Spleen (tissue), 11 donors: ENCODE data around the gene FGFR2. TPM values are rescaled to one million over a fixed set of nuclear protein-coding genes. Genes with fewer than 3 reads are reported as not detected.

Experiments
- DNase-seq: peaks from one replicate; pipeline ENCODE4 v3.0.0-alpha.2; 2020
- H3K27ac ChIP-seq, 8 donors: fragments of 200-600 bp; sonication (generic) in 7 of 8; 1 replicate in 4 of 8; 2 replicates in 4 of 8; pipeline versions ENCODE4 v1.5.0 to v1.8.0; 2016 to 2021; ENCODE audit warnings: inconsistent platforms in 4 of 8, mild to moderate bottlenecking in 4 of 8, moderate library complexity in 1 of 8
- H3K27me3 ChIP-seq, 7 donors: fragments of 200-600 bp; sonication (generic) in 6 of 7; replicated peaks in 1 of 7; 1 replicate in 4 of 7; 2 replicates in 3 of 7; pipeline versions ENCODE4 v1.5.0 to v1.8.0; 2016 to 2021; ENCODE audit warnings: inconsistent platforms in 3 of 7, mild to moderate bottlenecking in 1 of 7
- H3K36me3 ChIP-seq, 6 donors: fragments of 200-600 bp; sonication (generic) in 5 of 6; 1 replicate in 4 of 6; 2 replicates in 2 of 6; pipeline versions ENCODE4 v1.5.0 to v1.8.0; 2016 to 2021; ENCODE audit warnings: inconsistent platforms in 2 of 6
- H3K4me1 ChIP-seq, 6 donors: fragments of 200-600 bp; sonication (generic) in 5 of 6; 1 replicate in 3 of 6; 2 replicates in 3 of 6; pipeline versions ENCODE4 v1.5.0 to v1.8.0; 2016 to 2021; ENCODE audit warnings: inconsistent platforms in 3 of 6
- H3K4me3 ChIP-seq, 8 donors: fragments of 200-600 bp; sonication (generic) in 7 of 8; 1 replicate in 4 of 8; 2 replicates in 4 of 8; pipeline versions ENCODE4 v1.5.0 to v1.8.0; 2016 to 2021; ENCODE audit warnings: inconsistent platforms in 4 of 8, mild to moderate bottlenecking in 4 of 8, moderate library complexity in 2 of 8
- H3K9me3 ChIP-seq, 8 donors: fragments of 200-600 bp; sonication (generic) in 7 of 8; 1 replicate in 4 of 8; 2 replicates in 4 of 8; pipeline versions ENCODE4 v1.5.0 to v1.8.0; 2016 to 2021; ENCODE audit warnings: inconsistent platforms in 4 of 8
- POLR2A ChIP-seq, 3 donors: fragments of 450-650 bp; IDR thresholded peaks; one replicate each; pipeline ENCODE4 v1.5.1; 2017; ENCODE audit warnings: antibody characterized with exemption in 3 of 3, mild to moderate bottlenecking in 1 of 3
- POLR2AphosphoS5 ChIP-seq, 3 donors: sonication (generic); formaldehyde crosslinking; IDR thresholded peaks; one replicate each; pipeline ENCODE4 v1.5.1; 2017; ENCODE audit warnings: antibody characterized with exemption in 3 of 3
- WGBS, 5 donors: extraction: QIAGEN DNeasy Blood & Tissue Kit in 3 of 5; methylation state at CpG; one replicate each; pipeline versions ENCODE4 v1.1.5 to v1.1.7; 2013 to 2018; 5-methylcytosine and 5-hydroxymethylcytosine counted together
- intact Hi-C: fragments of 100-400 bp; cut with DNase I; formaldehyde crosslinking; loops from one replicate; pipeline ENCODE4 v1.15.0; 2023; ENCODE audit warnings: low total_unique reads
- polyA plus RNA-seq, 3 donors: library from polyadenylated mRNA; stranded (reverse); fragments of 200-250 nt; gene quantifications; one replicate each; pipeline ENCODE4 v1.2.1, GENCODE V29; 2013
- total RNA-seq, 7 donors: library from RNA; depleted of rRNA in 3 of 7; stranded (reverse); fragments of >200 nt in 3 of 7; fragmentation: NEBNext Ultra II Directional in 4 of 7; extraction: Animal tissue kit (Norgen Biotek cat#: 25700) in 4 of 7; gene quantifications; one replicate each; pipeline versions ENCODE4 v1.1.0 to v1.2.1, GENCODE V29; 2016 to 2021
- TF ChIP-seq, protein P1 (sequence below), 11 experiments: fragments of 200-600 bp in 7 of 11; fragments of 450-650 bp in 4 of 11; sonication (generic) in 4 of 11; IDR thresholded peaks in 8 of 11; conservative IDR thresholded peaks in 3 of 11; 1 replicate in 7 of 11; 2 replicates in 4 of 11; pipeline versions ENCODE4 v1.4.0 to v1.8.0; 2016 to 2021; ENCODE audit warnings: antibody characterized with exemption in 11 of 11, inconsistent platforms in 4 of 11, mild to moderate bottlenecking in 1 of 11
- donor health status: healthy with polysubstance abuse.
- donor health status: DM: no; HTN: no; CAD: no; lungs with moderate emphysema.
- donor health status: DM: no; HTN: no; CAD: no.
- donor health status: Bipolar disorder and iron deficiency.
- donor health status: healthy.
- donor health status: DM: no; HTN: no; CAD: no.
- donor health status: DM: yes; HTN: yes; CAD: no.

FGFR2 gene
- total and polyA plus RNA-seq, 10 donors = 0.24 to 1.8 (median 0.91) TPM

DNA sequence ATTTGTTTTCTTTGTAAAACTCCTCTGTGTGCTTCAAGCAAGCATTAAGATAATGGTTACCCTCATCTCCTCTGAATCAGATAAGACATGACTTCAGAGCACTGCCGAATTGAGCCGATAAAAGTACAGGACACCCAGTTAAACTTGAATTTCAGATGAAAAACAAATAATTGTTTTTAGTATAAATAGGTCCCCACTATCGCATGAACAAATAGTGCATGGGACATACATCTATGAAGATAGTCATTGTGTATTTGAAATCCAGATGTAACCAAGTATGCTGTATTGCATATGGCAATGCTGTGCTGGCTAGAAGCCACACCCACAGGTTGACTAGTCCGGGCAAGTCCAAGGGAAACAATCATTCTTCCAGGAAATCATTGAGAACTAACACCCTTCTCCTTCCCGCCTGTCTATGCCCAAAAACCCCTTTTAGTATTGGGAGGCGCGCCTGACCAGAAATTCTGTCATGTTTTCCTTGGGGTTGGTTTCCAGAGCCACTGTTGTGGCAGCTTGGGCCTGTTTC, 12.6 kb upstream of the FGFR2 start:
- peaks cover 0 to 50% (median 14%) of the 10 kb centered on the region in 7 donors for H3K27me3 ChIP-seq
- H3K4me3 ChIP-seq = no peak overlapping the region
- H3K27ac ChIP-seq = no peak overlapping the region
- no peaks in the 10 kb centered on the region for H3K9me3 ChIP-seq
- peaks cover 0 to 10% (median 6%) of the 10 kb centered on the region in 6 donors for H3K4me1 ChIP-seq
- intact Hi-C loops = no loop called here
- DNase-seq = peak; percentile 11
- 83 to 89% (median 87%) methylated on average over 7 of the region's 7 CpGs for WGBS, 5 donors
- TF ChIP-seq POLR2AphosphoS5 (IDR thresholded peaks at IDR 0.05) (no peak), POLR2A (IDR thresholded peaks at IDR 0.05) (no peak)
- TF ChIP-seq, protein P1, sequence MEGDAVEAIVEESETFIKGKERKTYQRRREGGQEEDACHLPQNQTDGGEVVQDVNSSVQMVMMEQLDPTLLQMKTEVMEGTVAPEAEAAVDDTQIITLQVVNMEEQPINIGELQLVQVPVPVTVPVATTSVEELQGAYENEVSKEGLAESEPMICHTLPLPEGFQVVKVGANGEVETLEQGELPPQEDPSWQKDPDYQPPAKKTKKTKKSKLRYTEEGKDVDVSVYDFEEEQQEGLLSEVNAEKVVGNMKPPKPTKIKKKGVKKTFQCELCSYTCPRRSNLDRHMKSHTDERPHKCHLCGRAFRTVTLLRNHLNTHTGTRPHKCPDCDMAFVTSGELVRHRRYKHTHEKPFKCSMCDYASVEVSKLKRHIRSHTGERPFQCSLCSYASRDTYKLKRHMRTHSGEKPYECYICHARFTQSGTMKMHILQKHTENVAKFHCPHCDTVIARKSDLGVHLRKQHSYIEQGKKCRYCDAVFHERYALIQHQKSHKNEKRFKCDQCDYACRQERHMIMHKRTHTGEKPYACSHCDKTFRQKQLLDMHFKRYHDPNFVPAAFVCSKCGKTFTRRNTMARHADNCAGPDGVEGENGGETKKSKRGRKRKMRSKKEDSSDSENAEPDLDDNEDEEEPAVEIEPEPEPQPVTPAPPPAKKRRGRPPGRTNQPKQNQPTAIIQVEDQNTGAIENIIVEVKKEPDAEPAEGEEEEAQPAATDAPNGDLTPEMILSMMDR (IDR thresholded peaks at IDR 0.05 in 8 of 11, conservative IDR thresholded peaks at IDR 0.05 in 3 of 11) = no peak
- no peaks in the 10 kb centered on the region for H3K36me3 ChIP-seq

DNA sequence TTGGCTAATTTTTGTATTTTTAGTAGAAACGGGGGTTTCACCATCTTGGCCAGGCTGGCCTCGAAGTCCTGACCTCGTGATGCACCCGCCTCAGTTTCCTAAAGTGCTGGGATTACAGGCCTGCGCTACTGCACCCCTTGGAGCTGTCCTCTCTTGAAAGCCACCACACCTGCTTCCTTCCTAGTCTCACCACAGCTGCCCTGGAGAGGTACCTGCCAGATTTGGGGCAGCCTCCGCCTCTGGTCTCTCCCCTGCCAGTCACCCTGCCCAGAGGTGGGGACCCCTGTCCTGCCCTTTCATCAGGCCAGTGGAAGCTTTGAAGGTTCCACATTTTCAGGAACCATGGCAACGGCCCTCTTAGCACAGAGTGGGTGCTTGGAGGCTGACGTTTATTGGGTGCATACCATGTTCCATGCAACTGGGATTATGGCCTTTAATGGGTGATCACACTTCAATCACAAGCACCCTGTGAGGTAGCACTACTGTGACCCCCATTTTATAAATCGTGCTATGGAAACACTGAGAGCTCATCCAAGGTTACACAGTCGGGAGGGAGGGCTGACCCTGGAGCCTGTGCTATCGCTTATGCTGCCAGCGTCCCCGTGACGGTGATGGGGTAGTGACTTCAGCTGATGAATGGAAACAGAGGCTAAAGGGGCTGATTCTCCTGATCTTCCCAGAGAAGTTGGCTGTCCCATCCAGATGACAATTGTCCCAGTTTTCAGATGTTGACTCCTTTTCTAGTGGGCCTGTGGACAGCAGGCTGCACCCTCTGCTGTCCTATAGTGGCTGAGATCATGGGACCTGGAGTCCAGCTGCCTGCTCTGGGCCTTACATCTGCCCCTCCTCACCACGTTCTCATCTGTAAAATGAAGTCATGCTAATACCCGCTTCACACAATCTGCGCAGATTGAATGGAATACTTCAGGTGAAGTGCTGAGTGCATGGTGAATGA, 11.5 kb upstream of the FGFR2 start:
- Histone ChIP-seq H3K27ac (no peak overlapping the region), H3K27me3 (peaks cover 0 to 59% (median 14%) of the 10 kb centered on the region in 7 donors), H3K4me1 (peaks cover 0 to 10% (median 6%) of the 10 kb centered on the region in 6 donors), H3K36me3 (no peaks in the 10 kb centered on the region), H3K4me3 (no peak overlapping the region), H3K9me3 (no peaks in the 10 kb centered on the region)
- intact Hi-C loops = no loop called here
- 79 to 85% (median 80%) methylated on average over 12 to 17 of the region's 17 CpGs for WGBS, 5 donors
- DNase-seq = peak; percentile 42
- TF ChIP-seq, protein P1 (IDR thresholded peaks at IDR 0.05 in 8 of 11, conservative IDR thresholded peaks at IDR 0.05 in 3 of 11) = no peak
- TF ChIP-seq POLR2AphosphoS5 (IDR thresholded peaks at IDR 0.05) = no peak

- peak; percentile 68 for DNase-seq
- intact Hi-C loops = no loop called here
- Histone ChIP-seq H3K27ac (no peak overlapping the region), H3K9me3 (no peaks in the 10 kb centered on the region), H3K36me3 (no peaks in the 10 kb centered on the region), H3K4me3 (peak overlapping the region in 3 of 8 donors; percentile 10 to 39 (median 19)), H3K4me1 (peaks cover 0 to 10% (median 6%) of the 10 kb centered on the region in 6 donors), H3K27me3 (peaks cover 0 to 70% (median 14%) of the 10 kb centered on the region in 7 donors)
- 8 to 20% (median 13%) methylated on average over 36 to 59 of the region's 59 CpGs for WGBS, 5 donors
- TF ChIP-seq, protein P1 (IDR thresholded peaks at IDR 0.05 in 8 of 11, conservative IDR thresholded peaks at IDR 0.05 in 3 of 11) = peak in 9 of 11 experiments; percentile 19 to 82 (median 62)
- TF ChIP-seq POLR2AphosphoS5 (IDR thresholded peaks at IDR 0.05) = no peak
These were observed 10.4 kb upstream of the FGFR2 start for GRCh38 chr10:121608469-121609190.
